ENCODE measurements around the gene SNX6.
"Not testable (repeated sequence)": the region's sequence is repeated elsewhere in the genome, so short reads cannot be mapped to it uniquely, and the experiment has no call there.

Gene SNX6

DNA sequence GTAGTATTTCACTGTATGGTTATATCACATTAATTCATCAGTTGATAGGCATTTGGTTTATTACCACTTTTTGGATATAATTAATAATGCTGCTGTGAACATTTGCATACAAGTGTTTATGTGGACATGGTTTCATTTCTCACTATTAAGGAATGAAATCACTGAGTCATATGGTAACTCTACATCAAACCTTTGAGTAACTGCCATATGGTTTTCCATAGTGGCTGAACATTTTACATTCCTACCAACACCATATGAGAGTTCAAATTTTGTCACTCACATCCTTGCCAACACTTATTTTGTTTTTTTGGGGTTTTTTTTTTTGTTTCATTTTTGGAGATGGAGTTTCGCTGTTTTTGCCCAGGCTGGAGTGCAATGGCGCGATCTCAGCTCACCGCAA, 60.2 kb downstream of the SNX6 start:
- in situ Hi-C loops (cut with MboI; ENCODE audit: low sequenced_read_pairs), result no loop called here

DNA sequence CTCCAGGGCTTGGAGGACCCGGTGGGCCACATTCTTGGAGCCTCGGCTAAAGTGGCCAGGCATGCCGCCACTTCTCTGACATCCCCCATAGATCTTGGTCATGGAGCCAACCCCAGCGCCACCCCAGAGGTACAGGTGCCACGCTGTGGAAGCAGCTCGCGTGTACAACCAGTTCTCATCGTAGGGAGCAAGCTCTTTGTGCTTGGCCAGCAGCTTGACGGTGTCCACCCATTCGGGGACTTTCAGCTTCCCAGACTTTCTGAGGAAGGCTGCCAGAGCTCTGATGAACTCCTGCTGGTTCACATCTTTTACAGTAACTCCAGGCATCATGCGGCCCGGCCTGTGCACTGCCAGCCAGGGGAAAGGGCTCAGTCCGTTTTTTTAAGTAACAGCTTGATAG, 61.1 kb downstream of the SNX6 start:
- in situ Hi-C loops (cut with MboI; ENCODE audit: low sequenced_read_pairs), result no loop called here

DNA sequence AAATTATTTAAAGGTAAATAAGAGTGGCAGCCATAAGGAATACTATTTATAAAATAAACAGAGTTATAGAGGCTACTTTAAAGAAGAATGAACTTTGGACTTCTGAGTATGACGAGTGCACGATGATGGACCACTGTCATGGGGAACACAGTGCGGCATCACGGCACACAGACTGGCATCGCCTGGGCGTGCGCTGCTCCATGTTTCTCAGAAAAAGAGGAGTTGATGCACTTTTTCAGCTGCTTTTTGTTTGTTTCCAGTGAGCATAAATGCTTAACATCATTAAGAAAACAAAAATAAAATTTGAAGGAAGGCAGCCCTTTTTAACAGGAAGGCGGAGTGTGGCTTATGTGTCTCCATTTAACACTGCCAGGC, 67.2 kb downstream of the SNX6 start:
- in situ Hi-C loops (cut with MboI; ENCODE audit: low sequenced_read_pairs), result no loop called here

DNA sequence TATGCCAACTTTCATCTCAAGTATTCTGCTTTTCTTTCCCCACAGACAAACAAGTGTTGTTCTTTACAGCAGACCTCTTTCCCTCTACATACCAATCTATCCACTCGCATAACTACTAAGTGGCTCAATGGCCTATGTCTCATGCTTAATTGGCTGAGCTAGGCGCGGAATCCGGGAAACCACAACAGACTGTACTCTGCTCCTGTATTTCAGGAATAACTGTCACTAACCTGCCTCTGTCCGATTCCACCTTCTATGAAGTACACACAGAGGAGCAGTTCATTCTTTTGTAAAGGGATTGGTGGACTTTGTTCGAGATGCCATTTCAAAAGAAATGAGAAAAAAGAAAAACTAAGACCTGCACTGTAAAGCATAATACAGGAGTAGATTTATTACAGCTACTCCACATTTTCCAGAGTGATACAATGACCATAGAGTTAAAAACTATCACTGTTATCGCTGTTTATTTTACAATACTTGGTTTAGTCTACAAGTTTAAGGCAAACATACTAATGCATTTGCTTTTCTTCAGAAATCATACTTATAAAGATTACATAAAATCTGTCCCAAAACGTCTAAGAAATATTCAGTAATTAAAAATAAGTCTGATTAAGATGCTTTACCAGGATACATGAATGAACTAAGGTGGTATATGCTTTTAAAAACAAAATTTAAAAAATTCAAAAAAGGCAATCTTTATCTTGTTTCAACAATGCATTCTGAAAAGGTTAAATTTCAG, 67.7 kb downstream of the SNX6 start:
- in situ Hi-C loops (cut with MboI; ENCODE audit: low sequenced_read_pairs), result not testable (repeated sequence)

DNA sequence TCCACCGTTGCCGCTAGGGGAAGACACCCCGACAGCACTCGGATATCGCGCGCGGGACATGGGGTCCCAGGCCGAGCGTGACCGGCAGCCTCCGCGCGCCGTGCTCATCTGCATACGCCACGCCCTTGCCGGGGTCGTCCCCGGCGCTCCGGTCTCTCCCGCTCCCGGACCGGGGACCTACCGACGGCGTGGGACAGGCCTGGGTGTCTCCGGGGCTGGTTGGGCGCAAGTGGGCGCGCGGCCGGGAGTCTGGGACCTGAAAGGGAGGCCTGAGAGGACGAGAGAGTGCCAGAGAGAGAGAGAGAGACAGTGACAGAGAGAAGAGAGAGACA, 73.5 kb downstream of the SNX6 start:
- in situ Hi-C loops (cut with MboI; ENCODE audit: low sequenced_read_pairs), result not testable (repeated sequence)

DNA sequence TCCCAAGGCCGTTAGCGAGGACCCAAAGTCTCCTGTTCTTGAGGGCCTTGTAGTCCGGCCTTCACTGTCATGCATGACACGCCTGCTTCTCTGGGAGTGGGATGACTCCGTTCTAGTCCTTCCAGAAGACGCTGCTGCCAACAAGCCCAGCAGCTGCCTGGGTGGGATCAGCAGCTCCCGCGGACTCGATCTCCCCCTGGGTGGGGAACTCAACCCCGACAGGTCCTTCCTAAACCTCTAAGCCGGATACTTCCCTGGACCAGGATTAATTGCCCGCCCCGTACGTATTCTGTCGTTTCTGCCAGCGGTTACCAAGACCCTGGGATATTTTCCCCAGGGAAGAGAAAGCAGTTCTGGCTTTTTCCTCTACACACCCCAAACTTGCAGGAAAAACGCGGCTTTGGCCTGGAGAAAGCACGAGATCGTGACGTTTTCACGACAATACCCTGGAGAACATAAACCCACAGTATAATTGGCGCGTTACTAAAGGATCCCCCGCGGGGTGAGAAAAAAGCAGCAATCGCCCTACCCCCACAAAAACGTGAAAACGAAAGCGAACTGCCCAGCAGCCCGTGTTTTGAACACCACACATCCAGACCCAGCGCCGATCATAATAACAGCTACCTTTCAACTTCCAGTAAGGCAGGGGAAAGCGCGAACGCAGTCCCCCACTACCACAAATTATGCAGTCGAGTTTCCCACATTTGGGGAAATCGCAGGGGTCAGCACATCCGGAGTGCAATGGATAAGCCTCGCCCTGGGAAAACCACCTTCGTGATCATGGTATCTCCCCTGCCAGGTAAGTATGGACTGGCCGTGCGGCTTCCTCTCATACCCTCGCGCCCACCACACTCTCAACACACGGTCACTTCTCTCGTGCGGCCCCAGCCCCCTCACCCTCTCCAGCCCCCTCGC, 74.1 kb downstream of the SNX6 start:
- in situ Hi-C loops (cut with MboI; ENCODE audit: low sequenced_read_pairs), result not testable (repeated sequence)

DNA sequence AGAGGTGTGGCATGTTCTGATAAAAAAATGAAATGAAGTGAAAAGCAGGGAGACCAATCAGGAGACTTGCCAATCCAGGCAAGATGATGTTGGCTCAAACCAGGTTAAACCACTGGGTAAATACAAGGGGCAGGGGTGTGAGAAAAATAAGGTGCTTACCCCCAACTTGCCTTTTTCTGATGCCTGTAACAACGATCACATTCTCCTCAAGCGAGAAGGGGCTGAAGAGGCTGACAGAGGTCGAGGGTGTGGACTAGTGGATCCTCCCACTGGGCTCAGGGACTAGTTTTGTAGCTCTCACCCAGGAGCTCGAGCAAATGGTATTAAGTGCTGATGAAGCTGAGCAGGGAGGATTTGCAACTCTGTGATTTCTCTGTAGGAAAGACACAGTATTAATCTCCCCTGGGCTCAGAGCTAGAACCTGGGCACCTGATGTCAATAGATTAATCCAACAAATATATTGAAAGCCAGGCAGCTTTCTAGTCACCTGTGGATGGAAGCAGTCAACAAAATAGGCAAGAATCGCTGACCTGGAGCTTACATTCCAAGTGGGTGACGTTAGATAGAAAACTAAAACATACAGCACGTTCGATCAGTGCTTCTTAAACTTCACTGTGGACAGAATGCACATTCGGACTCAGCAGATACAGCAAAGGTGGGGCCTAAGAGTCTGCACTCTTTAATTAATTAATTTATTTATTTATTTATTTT, 75.3 kb downstream of the SNX6 start:
- in situ Hi-C loops (cut with MboI; ENCODE audit: low sequenced_read_pairs), result no loop called here

DNA sequence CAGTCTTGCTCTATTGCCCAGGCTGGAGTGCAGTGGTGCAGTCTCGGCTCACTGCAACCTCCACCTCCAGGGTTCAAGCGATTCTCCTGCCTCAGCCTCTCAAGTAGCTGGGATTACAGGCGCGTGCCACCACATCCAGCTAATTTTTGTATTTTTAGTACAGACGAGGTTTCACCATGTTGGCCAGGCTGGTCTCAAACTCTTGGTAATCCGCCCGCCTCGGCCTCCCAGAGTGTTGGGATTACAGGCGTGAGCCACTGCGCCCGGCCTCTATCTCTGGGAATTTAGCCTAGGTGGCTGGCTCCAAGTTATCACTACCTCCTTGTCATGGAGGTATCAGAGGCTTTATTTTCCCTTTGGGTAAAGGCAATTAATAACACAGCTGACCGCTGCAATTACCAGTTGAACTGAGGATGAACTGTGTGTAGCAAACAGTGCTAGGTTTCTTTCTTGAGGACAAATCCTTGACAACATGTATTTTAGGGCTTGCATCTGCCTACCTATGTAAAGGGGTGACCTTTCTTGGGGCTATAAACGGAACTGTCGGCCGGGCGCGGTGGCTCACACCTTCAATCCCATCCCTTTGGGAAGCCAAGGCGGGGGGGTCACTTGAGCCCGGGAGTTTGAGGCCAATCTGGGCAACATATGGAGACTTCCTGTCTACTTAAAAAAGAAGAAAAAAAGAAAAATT, 80.5 kb downstream of the SNX6 start:
- in situ Hi-C loops (cut with MboI; ENCODE audit: low sequenced_read_pairs), result not testable (repeated sequence)

DNA sequence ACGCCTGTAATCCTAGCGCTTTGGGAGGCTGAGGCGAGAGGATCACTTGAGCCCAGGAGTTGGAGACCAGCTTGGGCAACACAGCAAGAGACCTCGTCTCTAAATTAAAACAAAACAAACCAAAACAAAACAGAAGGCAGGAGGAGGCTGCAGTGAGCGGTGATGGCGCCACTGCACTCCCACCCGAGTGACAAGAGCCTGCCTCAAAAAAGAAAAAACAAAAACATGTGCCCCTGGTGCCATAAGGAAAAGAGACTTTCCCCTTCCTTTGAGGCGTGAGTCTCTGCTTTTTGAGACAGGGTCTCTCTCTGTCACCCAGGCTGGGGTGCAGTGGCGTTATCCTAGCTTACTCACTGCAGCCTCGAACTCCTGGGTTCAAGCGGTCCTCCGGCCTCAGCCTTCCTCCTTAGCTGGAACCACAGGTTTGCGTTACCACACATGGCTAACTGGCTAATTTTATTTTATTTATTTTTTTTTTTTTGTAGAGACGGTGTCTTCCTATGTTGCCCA, 81.4 kb downstream of the SNX6 start:
- in situ Hi-C loops (cut with MboI; ENCODE audit: low sequenced_read_pairs), result no loop called here

DNA sequence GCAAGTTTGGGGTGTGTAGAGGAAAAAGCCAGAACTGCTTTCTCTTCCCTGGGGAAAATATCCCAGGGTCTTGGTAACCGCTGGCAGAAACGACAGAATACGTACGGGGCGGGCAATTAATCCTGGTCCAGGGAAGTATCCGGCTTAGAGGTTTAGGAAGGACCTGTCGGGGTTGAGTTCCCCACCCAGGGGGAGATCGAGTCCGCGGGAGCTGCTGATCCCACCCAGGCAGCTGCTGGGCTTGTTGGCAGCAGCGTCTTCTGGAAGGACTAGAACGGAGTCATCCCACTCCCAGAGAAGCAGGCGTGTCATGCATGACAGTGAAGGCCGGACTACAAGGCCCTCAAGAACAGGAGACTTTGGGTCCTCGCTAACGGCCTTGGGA, 82.8 kb downstream of the SNX6 start:
- in situ Hi-C loops (cut with MboI; ENCODE audit: low sequenced_read_pairs), result not testable (repeated sequence)

DNA sequence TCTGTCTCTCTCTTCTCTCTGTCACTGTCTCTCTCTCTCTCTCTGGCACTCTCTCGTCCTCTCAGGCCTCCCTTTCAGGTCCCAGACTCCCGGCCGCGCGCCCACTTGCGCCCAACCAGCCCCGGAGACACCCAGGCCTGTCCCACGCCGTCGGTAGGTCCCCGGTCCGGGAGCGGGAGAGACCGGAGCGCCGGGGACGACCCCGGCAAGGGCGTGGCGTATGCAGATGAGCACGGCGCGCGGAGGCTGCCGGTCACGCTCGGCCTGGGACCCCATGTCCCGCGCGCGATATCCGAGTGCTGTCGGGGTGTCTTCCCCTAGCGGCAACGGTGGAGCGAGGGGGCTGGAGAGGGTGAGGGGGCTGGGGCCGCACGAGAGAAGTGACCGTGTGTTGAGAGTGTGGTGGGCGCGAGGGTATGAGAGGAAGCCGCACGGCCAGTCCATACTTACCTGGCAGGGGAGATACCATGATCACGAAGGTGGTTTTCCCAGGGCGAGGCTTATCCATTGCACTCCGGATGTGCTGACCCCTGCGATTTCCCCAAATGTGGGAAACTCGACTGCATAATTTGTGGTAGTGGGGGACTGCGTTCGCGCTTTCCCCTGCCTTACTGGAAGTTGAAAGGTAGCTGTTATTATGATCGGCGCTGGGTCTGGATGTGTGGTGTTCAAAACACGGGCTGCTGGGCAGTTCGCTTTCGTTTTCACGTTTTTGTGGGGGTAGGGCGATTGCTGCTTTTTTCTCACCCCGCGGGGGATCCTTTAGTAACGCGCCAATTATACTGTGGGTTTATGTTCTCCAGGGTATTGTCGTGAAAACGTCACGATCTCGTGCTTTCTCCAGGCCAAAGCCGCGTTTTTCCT, 83.4 kb downstream of the SNX6 start:
- in situ Hi-C loops (cut with MboI; ENCODE audit: low sequenced_read_pairs), result not testable (repeated sequence)

DNA sequence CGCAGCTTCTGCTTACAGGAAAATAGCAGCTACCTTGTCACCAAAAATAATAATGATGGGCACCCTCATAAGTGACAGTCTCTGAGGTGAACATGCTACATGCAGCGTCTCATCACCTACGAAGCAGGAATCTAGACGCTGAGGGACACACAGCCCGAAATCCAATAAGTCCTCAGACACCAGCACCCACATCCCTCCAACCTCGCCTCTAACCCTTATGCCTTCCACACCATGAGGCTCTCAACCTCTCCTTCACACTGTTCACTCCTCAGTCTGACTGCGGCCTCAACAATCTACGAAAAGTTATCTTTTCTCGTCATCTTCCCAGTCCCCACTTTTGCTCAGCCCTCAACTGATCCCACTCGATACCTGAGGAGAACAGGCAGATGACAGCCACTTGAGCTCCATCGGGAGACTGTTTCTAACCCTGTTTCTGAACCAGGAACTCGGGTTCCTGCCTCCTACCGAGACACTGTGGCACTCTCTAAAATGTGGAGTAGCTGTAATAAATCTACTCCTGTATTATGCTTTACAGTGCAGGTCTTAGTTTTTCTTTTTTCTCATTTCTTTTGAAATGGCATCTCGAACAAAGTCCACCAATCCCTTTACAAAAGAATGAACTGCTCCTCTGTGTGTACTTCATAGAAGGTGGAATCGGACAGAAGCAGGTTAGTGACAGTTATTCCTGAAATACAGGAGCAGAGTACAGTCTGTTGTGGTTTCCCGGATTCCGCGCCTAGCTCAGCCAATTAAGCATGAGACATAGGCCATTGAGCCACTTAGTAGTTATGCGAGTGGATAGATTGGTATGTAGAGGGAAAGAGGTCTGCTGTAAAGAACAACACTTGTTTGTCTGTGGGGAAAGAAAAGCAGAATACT, 89.5 kb downstream of the SNX6 start:
- in situ Hi-C loops (cut with MboI; ENCODE audit: low sequenced_read_pairs), result not testable (repeated sequence)

DNA sequence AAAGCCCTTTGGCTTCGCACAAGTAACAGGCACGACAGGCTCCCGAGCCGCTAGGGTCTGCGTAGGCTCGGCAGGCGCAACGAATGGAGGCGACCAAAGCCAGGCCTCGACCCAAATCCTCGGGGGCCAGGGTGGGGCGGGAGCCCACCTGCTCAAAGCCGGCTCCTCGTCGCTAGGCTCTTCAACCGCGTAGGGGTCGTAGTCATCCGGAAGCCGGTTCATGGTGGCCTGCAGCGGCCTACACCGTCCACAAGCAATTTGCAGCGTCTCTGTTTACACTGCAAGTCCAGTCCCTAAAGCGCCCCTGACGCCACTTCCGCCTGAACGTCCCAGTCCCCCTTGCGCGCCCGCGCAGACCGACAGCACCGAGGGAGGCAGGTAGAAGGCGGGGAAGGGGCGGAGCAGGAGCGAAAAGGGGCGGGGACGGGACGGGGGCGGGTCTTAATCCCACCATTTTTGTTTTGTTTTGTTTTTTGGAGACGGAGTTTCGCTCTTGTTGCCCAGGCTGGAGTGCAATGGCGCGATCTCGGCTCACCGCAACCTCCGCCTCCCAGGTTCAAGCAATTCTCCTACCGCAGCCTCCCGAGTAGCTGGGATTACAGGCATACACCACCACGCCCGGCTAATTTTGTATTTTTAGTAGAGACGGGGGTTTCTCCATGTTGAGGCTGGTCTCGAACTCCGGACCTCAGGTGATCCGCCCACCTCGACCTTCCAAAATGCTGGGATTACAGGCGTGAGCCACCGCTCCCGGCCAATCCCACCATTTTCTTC, 90.4 kb downstream of the SNX6 start, which contains the start of gene EAPP:
Gene EAPP, minus strand, starts transcription at position 295 of the 774 bp plus-strand sequence. Its CDS starts 73 bp downstream, at position 222.
- in situ Hi-C loops (cut with MboI; ENCODE audit: low sequenced_read_pairs), result no loop called here

DNA sequence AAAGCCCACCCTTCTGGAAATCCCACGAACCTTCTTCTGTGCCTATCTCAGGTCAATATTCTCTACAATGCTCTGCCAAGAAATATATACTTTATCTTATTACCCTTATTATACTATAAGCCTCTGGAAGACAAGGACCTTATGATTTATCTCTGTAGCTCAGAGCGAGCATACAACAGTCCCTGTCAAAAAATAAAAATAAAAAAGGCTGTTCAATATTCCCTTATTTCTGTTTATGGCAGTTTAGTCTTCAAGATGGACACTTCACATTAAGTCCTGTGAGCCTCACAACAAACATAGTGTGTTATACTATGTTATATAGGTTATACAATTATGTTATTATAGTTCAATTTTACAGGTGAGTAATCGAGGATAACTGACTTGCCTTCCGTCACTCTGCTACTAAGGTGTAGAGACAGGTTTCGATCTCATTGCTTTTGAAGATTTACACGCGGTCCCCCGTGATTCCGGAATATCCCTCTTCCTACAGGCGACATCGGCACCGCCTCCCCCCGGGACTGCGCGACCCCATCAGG, 91.0 kb downstream of the SNX6 start:
- in situ Hi-C loops (cut with MboI; ENCODE audit: low sequenced_read_pairs), result no loop called here

DNA sequence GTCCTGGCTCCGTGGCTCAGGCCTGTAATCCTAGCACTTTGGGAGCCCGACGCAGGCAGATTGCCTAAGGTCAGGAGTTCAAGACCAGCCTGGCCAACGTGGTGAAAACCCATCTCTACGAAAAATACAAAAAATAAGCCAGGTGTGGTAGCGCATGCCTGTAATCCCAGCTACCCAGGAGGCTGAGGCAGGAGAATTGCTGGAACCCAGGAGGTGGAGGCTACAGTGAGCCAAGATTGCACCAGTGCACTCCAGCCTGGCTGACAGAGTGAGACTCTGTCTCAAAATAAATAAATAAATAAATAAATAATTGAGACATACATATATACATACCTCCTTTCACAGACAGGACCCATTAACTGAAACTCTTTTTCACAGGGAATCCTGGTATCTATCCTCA, 91.9 kb downstream of the SNX6 start:
- in situ Hi-C loops (cut with MboI; ENCODE audit: low sequenced_read_pairs), result not testable (repeated sequence)

DNA sequence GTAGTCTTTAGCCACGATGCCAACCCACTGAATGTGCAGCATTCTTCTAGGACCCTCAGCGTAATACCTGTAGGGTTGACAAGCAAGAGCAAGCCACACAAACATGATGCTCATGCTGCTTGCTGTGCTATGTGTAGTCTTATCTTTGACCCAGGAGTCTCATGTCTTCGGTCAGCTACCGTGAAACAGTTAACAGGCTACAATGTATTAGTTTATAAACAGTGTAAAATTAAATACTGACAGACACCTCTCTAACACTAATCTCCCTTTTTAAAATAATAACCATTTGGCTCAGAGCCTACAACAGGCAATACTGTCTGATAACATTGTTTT, 92.3 kb downstream of the SNX6 start:
- in situ Hi-C loops (cut with MboI; ENCODE audit: low sequenced_read_pairs), result no loop called here

DNA sequence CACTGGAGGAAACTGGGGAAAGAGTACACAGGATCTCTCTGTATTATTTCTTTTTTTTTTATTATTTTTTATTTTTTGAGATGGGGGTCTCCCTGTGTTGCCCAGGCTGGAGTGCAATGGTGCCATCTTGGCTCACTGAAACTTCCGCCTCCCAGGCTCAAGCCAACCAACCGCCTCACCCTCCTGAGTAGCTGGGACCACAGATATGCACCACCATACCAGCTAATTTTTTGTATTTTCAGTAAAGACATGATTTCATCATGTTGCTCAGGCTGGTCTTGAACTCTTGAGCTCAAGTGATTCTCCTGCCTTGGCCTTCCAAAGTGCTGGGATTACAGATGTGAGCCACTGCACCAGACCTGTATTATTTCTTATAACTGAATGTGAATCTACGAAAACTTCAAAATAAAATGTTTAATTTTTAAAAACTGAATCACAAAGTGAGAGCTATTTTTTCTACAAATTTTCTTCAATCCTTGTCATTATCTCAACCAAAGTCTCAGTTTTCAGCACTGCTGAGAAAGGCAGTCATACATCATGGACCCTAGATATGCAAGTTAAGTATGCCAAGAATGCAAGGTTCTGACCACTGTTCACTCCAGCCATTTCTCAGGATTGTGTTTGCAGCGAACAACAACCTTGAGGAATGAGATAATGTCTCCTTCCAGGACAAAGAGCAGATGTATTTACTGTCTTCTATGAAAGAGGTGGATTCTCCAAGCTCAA, 92.8 kb downstream of the SNX6 start:
- in situ Hi-C loops (cut with MboI; ENCODE audit: low sequenced_read_pairs), result no loop called here
